Measurements from ENCODE around the gene ANKRD11. TPM values are rescaled to one million over a fixed set of nuclear protein-coding genes. Genes with fewer than 3 reads are reported as not detected.

The ANKRD11 gene
- total RNA-seq, 1 donor from 2014 or later, result 63.8 TPM

DNA sequence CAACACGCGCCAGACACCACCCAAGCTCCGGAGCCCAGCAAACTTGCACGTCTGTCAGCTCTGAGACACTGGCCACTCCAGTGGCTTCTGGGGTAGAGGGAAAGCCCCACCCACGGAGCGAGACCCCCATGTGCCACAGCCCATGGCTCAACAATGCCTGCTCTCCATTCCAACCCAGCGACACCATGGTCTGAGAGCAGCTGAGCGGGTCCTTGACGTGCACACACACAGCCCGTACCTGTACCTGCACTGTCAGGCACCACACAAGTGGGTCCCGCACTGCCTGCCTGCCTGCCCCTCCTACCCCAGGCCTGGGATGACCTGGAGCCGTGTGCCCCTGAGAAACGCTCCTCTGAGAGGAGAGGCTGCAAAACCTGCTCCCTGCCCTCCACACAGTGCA lies 195.9 kb downstream of the ANKRD11 start:
- no peaks in the 10 kb centered on the region for H3K9me3 ChIP-seq (replicated peaks)
- H3K36me3 ChIP-seq, result peaks cover 11% of the 10 kb centered on the region
- TF ChIP-seq, protein P1, sequence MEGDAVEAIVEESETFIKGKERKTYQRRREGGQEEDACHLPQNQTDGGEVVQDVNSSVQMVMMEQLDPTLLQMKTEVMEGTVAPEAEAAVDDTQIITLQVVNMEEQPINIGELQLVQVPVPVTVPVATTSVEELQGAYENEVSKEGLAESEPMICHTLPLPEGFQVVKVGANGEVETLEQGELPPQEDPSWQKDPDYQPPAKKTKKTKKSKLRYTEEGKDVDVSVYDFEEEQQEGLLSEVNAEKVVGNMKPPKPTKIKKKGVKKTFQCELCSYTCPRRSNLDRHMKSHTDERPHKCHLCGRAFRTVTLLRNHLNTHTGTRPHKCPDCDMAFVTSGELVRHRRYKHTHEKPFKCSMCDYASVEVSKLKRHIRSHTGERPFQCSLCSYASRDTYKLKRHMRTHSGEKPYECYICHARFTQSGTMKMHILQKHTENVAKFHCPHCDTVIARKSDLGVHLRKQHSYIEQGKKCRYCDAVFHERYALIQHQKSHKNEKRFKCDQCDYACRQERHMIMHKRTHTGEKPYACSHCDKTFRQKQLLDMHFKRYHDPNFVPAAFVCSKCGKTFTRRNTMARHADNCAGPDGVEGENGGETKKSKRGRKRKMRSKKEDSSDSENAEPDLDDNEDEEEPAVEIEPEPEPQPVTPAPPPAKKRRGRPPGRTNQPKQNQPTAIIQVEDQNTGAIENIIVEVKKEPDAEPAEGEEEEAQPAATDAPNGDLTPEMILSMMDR (IDR thresholded peaks at IDR 0.05; ENCODE audit: borderline replicate concordance), result no peak
- intact Hi-C loops (cut with micrococcal nuclease), result no loop called here
- H3K27me3 ChIP-seq (ENCODE audit: low read depth), result no peaks in the 10 kb centered on the region
- H3K4me1 ChIP-seq, result peaks cover 64% of the 10 kb centered on the region
- H3K27ac ChIP-seq (replicated peaks), result no peak overlapping the region
- H3K4me3 ChIP-seq, result no peak overlapping the region
- DNase-seq, result no peak

DNA sequence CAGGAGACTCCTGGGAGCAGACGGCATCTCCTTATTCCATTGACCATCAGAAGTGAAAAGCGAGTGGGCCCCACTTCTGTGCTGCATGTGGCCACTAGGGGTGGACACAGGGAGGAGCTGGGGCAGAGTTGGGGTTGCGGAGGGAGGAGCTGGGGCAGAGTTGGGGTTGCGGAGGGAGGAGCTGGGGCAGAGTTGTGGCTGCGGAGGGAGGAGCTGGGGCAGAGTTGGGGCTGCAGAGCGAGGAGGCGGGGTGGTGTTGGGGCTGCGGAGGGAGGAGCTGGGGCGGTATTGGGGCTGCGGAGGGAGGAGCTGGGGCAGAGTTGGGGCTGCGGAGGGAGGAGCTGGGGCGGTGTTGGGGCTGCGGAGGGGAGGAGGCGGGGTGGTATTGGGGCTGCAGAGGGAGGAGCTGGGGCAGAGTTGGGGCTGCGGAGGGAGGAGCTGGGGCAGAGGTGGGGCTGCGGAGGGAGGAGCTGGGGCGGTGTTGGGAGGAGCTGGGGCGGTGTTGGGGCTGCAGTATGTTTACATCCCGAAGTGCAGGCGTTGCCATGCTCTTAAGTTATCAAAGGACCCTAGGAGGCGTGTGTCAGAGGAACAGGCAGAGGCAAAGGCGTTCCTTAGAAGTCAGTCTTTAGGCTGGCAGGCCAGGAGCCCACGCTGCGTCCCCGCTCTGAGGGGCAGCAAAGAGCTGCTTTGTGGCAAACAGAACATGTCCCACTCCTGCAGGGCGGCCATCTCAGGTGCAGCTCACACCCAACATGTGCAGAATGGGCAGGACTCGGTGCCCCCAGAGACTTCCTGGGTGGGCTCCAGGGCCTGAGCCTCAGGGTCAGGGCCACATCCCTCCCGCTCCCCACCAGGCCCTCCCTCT lies 196.9 kb downstream of the ANKRD11 start:
- DNase-seq, result no peak
- TF ChIP-seq, protein P1 (IDR thresholded peaks at IDR 0.05; ENCODE audit: borderline replicate concordance), result peak; percentile 7
- Histone ChIP-seq H3K4me3 (no peak overlapping the region), H3K9me3 (replicated peaks) (no peaks in the 10 kb centered on the region), H3K27ac (replicated peaks) (no peak overlapping the region), H3K27me3 (ENCODE audit: low read depth) (no peaks in the 10 kb centered on the region), H3K36me3 (peaks cover 21% of the 10 kb centered on the region), H3K4me1 (peaks cover 61% of the 10 kb centered on the region)
- intact Hi-C loops (cut with micrococcal nuclease), result no loop called here

DNA sequence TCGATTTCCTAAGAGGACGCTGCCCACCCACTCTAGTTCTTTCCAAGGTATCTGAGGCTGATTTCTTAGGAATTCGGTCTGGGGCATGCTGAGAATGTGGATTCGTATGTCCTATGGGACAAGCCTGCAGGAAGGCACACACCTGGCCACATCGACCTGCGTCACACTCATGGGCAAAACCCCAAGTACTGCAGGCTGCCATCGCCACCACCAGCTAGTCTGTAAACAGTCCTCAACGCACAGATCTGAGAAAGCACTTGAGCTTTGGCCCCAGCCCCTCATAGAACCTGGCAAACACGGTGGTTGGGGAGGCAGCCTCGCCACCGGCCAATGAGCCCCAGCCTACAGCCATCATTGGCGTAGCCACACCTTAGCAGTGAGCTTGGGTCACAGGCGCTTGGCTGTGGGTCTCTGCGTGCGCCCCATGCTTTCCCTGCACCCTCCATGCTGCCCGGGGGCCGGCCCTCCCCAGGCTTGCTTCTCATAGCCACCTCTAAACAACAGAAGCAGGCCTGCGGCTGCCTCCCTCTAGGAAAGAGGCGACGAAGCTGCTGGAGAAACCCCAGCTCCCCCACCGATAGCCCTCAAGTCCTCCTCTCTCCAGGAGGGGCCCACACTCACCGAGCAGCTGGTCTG lies 197.8 kb downstream of the ANKRD11 start:
- Histone ChIP-seq H3K27me3 (ENCODE audit: low read depth) (no peaks in the 10 kb centered on the region), H3K9me3 (replicated peaks) (no peaks in the 10 kb centered on the region), H3K27ac (replicated peaks) (no peak overlapping the region), H3K4me3 (no peak overlapping the region), H3K4me1 (peaks cover 52% of the 10 kb centered on the region), H3K36me3 (peaks cover 30% of the 10 kb centered on the region)
- intact Hi-C loops (cut with micrococcal nuclease), result no loop called here
- no peak for DNase-seq
- TF ChIP-seq, protein P1 (IDR thresholded peaks at IDR 0.05; ENCODE audit: borderline replicate concordance), result no peak

DNA sequence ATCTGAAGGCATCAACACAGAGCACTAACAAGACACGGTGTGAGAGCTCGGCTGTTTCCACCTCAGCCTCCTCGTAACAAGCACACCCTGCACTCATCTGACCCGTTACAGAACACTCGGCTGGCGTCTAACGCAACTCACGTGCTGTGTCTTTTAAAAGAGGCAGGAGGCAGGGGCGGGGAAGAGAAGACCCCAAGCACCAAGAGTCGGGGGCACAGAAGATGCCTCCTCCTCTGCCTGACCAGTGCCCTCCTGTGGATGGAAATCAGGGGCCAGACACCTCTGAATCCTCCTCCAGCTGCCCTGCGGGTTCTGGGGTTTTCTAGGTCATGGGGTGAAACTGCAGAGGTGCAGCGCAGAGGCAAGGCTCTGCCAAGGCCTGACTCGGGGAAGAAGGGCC lies 198.6 kb downstream of the ANKRD11 start:
- no peak for DNase-seq
- H3K4me3 ChIP-seq, result no peak overlapping the region

DNA sequence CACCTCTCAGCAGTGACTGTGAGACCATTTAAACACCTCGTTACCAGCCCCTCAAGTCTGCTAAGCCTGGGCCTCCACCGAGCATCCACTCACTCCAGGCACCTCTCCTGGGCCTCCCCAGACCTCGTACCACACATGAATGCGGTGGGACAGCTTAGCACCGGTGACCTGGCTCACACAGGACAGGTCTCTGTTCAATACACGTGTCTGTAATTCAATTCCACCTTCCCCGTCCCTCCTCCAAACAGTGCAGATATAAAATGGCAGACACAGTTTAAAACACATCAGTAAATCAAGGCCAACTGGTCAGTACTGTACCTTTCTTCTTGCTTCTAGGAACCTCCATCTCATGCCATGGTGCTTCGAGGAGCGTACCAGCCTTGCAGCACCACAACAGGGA lies 199.0 kb downstream of the ANKRD11 start:
- peaks cover 42% of the 10 kb centered on the region for H3K36me3 ChIP-seq
- H3K4me3 ChIP-seq, result no peak overlapping the region
- intact Hi-C loops (cut with micrococcal nuclease), result no loop called here
- peaks cover 41% of the 10 kb centered on the region for H3K4me1 ChIP-seq
- no peak overlapping the region for H3K27ac ChIP-seq (replicated peaks)
- DNase-seq, result no peak
- TF ChIP-seq, protein P1 (IDR thresholded peaks at IDR 0.05; ENCODE audit: borderline replicate concordance), result no peak
- H3K27me3 ChIP-seq (ENCODE audit: low read depth), result no peaks in the 10 kb centered on the region
- no peaks in the 10 kb centered on the region for H3K9me3 ChIP-seq (replicated peaks)

More for the DNA sequence above, 198.6 kb downstream of the ANKRD11 start:
- Histone ChIP-seq H3K4me1 (peaks cover 45% of the 10 kb centered on the region), H3K27me3 (ENCODE audit: low read depth) (no peaks in the 10 kb centered on the region), H3K9me3 (replicated peaks) (no peaks in the 10 kb centered on the region), H3K27ac (replicated peaks) (no peak overlapping the region), H3K36me3 (peaks cover 38% of the 10 kb centered on the region)
- TF ChIP-seq, protein P1 (IDR thresholded peaks at IDR 0.05; ENCODE audit: borderline replicate concordance), result no peak
- intact Hi-C loops (cut with micrococcal nuclease), result no loop called here
